Mesenchymal stem cell (in vitro differentiated cells and primary cell): Measurements from ENCODE around the gene SRC.

Experiments used
- DNase-seq: peaks from one replicate; pipeline ENCODE4 v3.0.0-alpha.2; 2013
- H2AFZ ChIP-seq: one replicate; pipeline ENCODE4 v1.6.1; 2013; ENCODE audit warnings: low read depth, mild to moderate bottlenecking, control low read depth, inconsistent platforms, low read length, moderate library complexity
- H2AK5ac ChIP-seq: 2 replicates; pipeline ENCODE4 v1.6.1; 2013; ENCODE audit warnings: low read length, moderate library complexity, mild to moderate bottlenecking, inconsistent platforms; ENCODE audit not compliant: severe bottlenecking
- H2BK120ac ChIP-seq: one replicate; pipeline ENCODE4 v1.6.1; 2013; ENCODE audit warnings: low read depth, mild to moderate bottlenecking, inconsistent platforms, low read length, moderate library complexity
- H2BK12ac ChIP-seq, 2 experiments: one replicate each; pipeline ENCODE4 v1.6.1; 2013; ENCODE audit warnings: inconsistent platforms in 2 of 2, low read length in 2 of 2, mild to moderate bottlenecking in 2 of 2, moderate library complexity in 2 of 2, control low read depth in 1 of 2
- H2BK15ac ChIP-seq: one replicate; pipeline ENCODE4 v1.6.1; 2013; ENCODE audit warnings: mild to moderate bottlenecking, low read depth, inconsistent platforms; ENCODE audit not compliant: poor library complexity, severe bottlenecking
- H2BK5ac ChIP-seq: 2 replicates; pipeline ENCODE4 v1.6.1; 2013; ENCODE audit warnings: low read depth, mild to moderate bottlenecking, low read length, control low read depth, inconsistent platforms; ENCODE audit not compliant: poor library complexity, severe bottlenecking
- H3K14ac ChIP-seq, 2 experiments: one replicate each; pipeline ENCODE4 v1.6.1; 2013; ENCODE audit warnings: inconsistent platforms in 2 of 2, low read length in 2 of 2, control low read depth in 1 of 2, mild to moderate bottlenecking in 1 of 2, moderate library complexity in 1 of 2
- H3K18ac ChIP-seq, 2 experiments: one replicate each; pipeline ENCODE4 v1.6.1; 2013; ENCODE audit warnings: inconsistent platforms in 2 of 2, low read length in 2 of 2, control low read depth in 1 of 2, low read depth in 1 of 2, mild to moderate bottlenecking in 1 of 2
- H3K23ac ChIP-seq, 2 experiments: one replicate each; pipeline ENCODE4 v1.6.1; 2013; ENCODE audit warnings: inconsistent platforms in 2 of 2, low read length in 2 of 2, mild to moderate bottlenecking in 2 of 2, moderate library complexity in 2 of 2, control low read depth in 1 of 2
- H3K27ac ChIP-seq: 2 replicates; pipeline ENCODE4 v1.5.1; 2013; ENCODE audit warnings: mild to moderate bottlenecking, moderate library complexity, low read length, control low read depth, inconsistent platforms; ENCODE audit not compliant: poor library complexity, severe bottlenecking
- H3K27me3 ChIP-seq, 2 experiments: 2 replicates each; pipeline versions ENCODE4 v1.6.1 to v1.7.0; 2013; ENCODE audit warnings: low read length in 2 of 2, mild to moderate bottlenecking in 2 of 2, moderate library complexity in 2 of 2, control low read depth in 1 of 2, inconsistent platforms in 1 of 2; ENCODE audit not compliant: control insufficient read depth in 1 of 2, insufficient read depth in 1 of 2
- H3K36me3 ChIP-seq, 2 experiments: 2 replicates each; pipeline versions ENCODE4 v1.6.1 to v1.7.0; 2013; ENCODE audit warnings: low read length in 2 of 2, control low read depth in 1 of 2, inconsistent platforms in 1 of 2, low read depth in 1 of 2, mild to moderate bottlenecking in 1 of 2; ENCODE audit not compliant: insufficient read depth in 2 of 2, control insufficient read depth in 1 of 2
- H3K4ac ChIP-seq, 2 experiments: one replicate each; pipeline ENCODE4 v1.6.1; 2013; ENCODE audit warnings: inconsistent platforms in 2 of 2, low read length in 2 of 2, mild to moderate bottlenecking in 2 of 2, moderate library complexity in 2 of 2, control low read depth in 1 of 2, low read depth in 1 of 2
- H3K4me1 ChIP-seq: 2 replicates; pipeline ENCODE4 v1.6.1; 2013; ENCODE audit warnings: low read depth, low read length, control low read depth; ENCODE audit not compliant: control insufficient read depth, insufficient read depth
- H3K4me2 ChIP-seq: 2 replicates; pipeline ENCODE4 v1.6.1; 2013; ENCODE audit warnings: low read length, mild to moderate bottlenecking, inconsistent platforms; ENCODE audit not compliant: poor library complexity, severe bottlenecking
- H3K4me3 ChIP-seq, 2 experiments: 2 replicates each; pipeline versions ENCODE4 v1.5.1 to v1.7.0; 2013; ENCODE audit warnings: low read length in 2 of 2, mild to moderate bottlenecking in 2 of 2, control low read depth in 1 of 2, low read depth in 1 of 2; ENCODE audit not compliant: insufficient read depth in 1 of 2
- H3K79me1 ChIP-seq: replicated peaks from 2 replicates; pipeline ENCODE4 v1.6.1; 2013; ENCODE audit warnings: mild to moderate bottlenecking, control low read depth, low read length, inconsistent platforms; ENCODE audit not compliant: poor library complexity, severe bottlenecking
- H3K9ac ChIP-seq: 2 replicates; pipeline ENCODE4 v1.7.0; 2013; ENCODE audit warnings: mild to moderate bottlenecking, low read length, moderate library complexity
- H3K9me3 ChIP-seq: 2 replicates; pipeline ENCODE4 v1.7.0; 2013; ENCODE audit warnings: mild to moderate bottlenecking, low read length; ENCODE audit not compliant: control insufficient read depth
- H4K8ac ChIP-seq: one replicate; pipeline ENCODE4 v1.6.1; 2013; ENCODE audit warnings: inconsistent platforms, mild to moderate bottlenecking, low read length, moderate library complexity
- H4K91ac ChIP-seq: one replicate; pipeline ENCODE4 v1.6.1; 2013; ENCODE audit warnings: mild to moderate bottlenecking, low read length, inconsistent platforms
- WGBS: methylation state at CpG from one replicate; pipeline ENCODE4 v1.1.7; 2013; ENCODE audit warnings: mixed read lengths; 5-methylcytosine and 5-hydroxymethylcytosine counted together

The SRC gene

DNA sequence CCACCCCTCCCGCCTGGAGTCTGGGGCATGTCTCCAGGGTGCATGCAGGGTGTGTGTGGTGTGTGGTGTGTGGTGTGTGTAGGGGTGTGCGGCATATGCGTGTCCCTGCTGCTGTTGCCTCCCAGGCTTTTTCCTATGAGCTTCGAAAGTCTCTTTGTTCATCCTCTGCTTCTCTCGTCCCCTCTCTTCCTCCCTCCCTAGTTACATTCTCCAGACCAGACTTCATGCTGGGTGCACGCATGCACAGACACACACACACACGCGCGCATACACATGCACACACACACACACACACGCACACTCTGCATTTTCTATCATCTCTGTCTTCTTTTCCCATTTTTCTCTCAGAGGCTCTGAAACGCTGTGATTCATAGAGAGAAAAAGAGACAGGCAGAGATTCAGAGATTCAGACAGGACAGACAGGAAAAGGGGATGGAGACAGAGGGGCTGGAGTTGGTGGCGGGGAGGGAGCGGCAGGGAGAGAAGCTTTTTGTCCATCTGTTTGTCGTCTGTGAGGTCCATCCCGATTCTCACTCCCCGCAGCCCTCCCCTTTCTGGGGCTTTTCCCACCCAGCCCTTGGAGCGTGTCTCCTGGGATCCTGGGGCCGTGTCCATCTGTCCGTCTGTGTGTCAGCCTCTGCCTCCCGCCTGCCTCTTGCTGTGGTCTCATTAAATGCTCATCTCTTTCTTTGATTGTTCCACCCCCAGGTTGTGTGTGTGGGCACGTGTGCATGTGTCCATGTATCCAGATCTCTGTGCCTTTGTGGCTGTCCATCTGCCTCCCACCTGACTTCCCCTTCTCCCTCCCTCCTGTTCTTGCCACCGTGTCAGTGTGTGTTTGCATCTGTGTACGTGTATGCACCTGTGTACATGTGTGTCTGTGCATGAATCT lies 62.6 kb downstream of the SRC start:
- Histone ChIP-seq H2BK120ac (no peak overlapping the region), H3K36me3 (peaks cover 9 to 17% of the 10 kb centered on the region in 2 experiments), H2AFZ (no peak overlapping the region), H3K9ac (no peak overlapping the region), H3K18ac (no peak overlapping the region), H3K27me3 (peaks cover 52 to 59% of the 10 kb centered on the region in 2 experiments), H3K27ac (no peak overlapping the region), H2BK15ac (no peak overlapping the region), H3K23ac (no peak overlapping the region), H3K4ac (no peak overlapping the region), H2BK5ac (no peak overlapping the region), H2AK5ac (no peak overlapping the region), H4K91ac (no peak overlapping the region), H3K4me3 (peak overlapping the region; percentile 8 to 27), H3K79me1 (no peaks in the 10 kb centered on the region), H3K9me3 (no peaks in the 10 kb centered on the region), H3K4me2 (no peak overlapping the region), H4K8ac (no peak overlapping the region), H2BK12ac (no peak overlapping the region), H3K14ac (peak overlapping the region in 1 of 2 experiments; percentile 5), H3K4me1 (peaks cover 16% of the 10 kb centered on the region)
- WGBS, result 46% methylated on average over 18 of the region's 23 CpGs
- DNase-seq, result peak; percentile 20

DNA sequence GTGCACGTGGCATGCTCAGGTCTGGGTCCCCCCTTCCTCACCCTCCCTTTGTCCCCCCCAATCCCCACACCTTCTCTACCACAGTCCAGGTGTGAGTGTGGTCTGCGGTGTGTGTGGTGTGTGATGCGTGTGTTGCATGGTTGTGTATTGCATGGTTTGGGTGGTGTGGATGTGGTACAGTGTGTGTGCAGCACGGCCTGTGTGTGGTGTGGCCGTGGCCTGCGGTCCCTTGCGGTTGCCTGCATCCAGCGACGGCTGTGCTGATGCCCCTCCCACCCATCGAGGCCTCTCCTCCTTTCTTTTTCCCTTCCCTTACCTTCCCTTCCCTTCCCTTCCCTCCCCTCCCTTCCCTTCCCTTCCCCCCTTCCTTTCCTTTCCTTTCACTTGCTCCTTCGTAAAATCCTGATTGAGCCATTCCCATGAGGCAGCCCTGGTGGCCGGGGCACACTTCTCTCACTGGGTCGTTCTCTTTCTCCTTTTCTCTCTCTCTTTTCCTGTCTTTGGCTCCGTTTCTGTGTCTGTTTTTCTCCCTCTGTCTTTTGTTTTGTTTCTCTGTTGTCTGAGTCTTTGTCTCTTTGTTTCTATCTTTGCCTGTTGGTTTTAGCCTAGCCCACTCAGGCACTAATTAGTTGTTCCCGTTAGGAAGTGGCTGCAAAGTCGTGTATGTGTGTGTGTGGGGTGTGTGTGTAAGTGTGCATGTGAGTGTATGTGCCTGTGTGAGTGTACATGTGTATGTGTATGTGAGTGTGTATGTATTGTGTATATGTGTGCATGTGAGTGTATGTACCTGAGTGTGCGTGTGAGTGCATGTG lies 65.7 kb downstream of the SRC start:
- H2BK12ac ChIP-seq, result no peak overlapping the region
- peak overlapping the region in 1 of 2 experiments; percentile 52 for H3K18ac ChIP-seq
- WGBS, result 29% methylated on average over 7 of the region's 17 CpGs
- no peak overlapping the region for H2BK5ac ChIP-seq
- no peak for DNase-seq
- H3K79me1 ChIP-seq, result no peaks in the 10 kb centered on the region
- H3K4me1 ChIP-seq, result peaks cover 10% of the 10 kb centered on the region
- H3K23ac ChIP-seq, result no peak overlapping the region
- no peaks in the 10 kb centered on the region for H3K36me3 ChIP-seq
- no peak overlapping the region for H3K4me2 ChIP-seq
- peak overlapping the region; percentile 0 for H2AFZ ChIP-seq
- H2AK5ac ChIP-seq, result no peak overlapping the region
- H4K91ac ChIP-seq, result no peak overlapping the region
- H2BK120ac ChIP-seq, result no peak overlapping the region
- H2BK15ac ChIP-seq, result no peak overlapping the region
- H4K8ac ChIP-seq, result no peak overlapping the region
- H3K4me3 ChIP-seq, result peak overlapping the region in 1 of 2 experiments; percentile 83
- no peak overlapping the region for H3K27ac ChIP-seq
- peak overlapping the region; percentile 49 for H3K9ac ChIP-seq
- H3K27me3 ChIP-seq, result peaks cover 79 to 89% of the 10 kb centered on the region in 2 experiments
- no peaks in the 10 kb centered on the region for H3K9me3 ChIP-seq
- no peak overlapping the region for H3K4ac ChIP-seq
- peak overlapping the region in 1 of 2 experiments; percentile 36 for H3K14ac ChIP-seq

DNA sequence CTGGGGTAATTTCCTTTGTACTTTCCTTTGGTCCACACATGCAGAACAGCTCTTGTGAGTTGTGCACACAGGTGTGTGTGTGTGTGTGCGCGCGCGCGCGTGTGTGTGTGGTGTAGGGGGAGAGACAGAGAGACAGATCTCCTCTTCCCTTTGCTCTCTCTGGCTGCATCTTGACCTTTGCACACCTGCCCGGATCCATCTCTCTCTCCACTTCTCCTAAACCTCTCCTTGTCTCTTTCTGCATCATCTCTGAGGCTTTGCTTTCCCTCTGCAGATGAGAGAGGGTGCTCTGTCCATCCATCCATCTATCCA lies 67.0 kb downstream of the SRC start:
- Histone ChIP-seq H3K79me1 (no peaks in the 10 kb centered on the region), H2AFZ (no peak overlapping the region), H3K23ac (no peak overlapping the region), H4K8ac (no peak overlapping the region), H3K14ac (no peak overlapping the region), H2AK5ac (no peak overlapping the region), H3K9ac (no peak overlapping the region), H3K36me3 (no peaks in the 10 kb centered on the region), H3K4me2 (no peak overlapping the region), H3K18ac (no peak overlapping the region), H3K4ac (no peak overlapping the region), H2BK12ac (no peak overlapping the region), H3K4me3 (no peak overlapping the region), H3K4me1 (peaks cover 9% of the 10 kb centered on the region), H3K9me3 (no peaks in the 10 kb centered on the region), H3K27me3 (peaks cover 85 to 96% of the 10 kb centered on the region in 2 experiments), H2BK120ac (no peak overlapping the region), H2BK5ac (no peak overlapping the region), H3K27ac (no peak overlapping the region), H4K91ac (no peak overlapping the region), H2BK15ac (no peak overlapping the region)
- no peak for DNase-seq
- WGBS, result 88% methylated on average over 1 of the region's 7 CpGs

DNA sequence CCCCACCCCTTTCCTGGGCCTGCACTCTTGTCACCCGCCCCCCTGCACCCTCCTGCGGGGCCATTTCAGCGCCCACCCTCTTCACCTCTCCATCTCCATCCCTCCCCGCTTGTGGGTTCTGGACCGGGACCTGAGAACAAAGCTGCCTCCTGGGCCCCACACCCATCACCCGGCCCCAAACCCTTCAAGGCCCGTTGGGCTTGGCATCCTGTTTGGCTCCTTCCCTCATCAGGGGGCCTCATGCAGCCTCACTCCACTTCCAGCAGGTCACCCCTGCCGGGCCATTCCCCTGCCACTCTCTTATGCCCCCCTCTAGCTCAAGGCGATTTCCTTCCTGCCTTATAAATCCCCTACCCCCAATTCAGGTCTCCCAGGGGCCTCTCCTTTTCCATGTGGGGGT lies 67.4 kb downstream of the SRC start:
- Histone ChIP-seq H3K14ac (no peak overlapping the region), H4K8ac (no peak overlapping the region), H2BK12ac (no peak overlapping the region), H3K79me1 (no peaks in the 10 kb centered on the region), H2BK120ac (no peak overlapping the region), H3K4me2 (no peak overlapping the region), H4K91ac (no peak overlapping the region), H3K36me3 (no peaks in the 10 kb centered on the region), H3K18ac (no peak overlapping the region), H2AK5ac (no peak overlapping the region), H3K27ac (no peak overlapping the region), H3K4me1 (peaks cover 11% of the 10 kb centered on the region), H3K4me3 (no peak overlapping the region), H3K4ac (no peak overlapping the region), H2BK5ac (no peak overlapping the region), H2AFZ (no peak overlapping the region), H2BK15ac (no peak overlapping the region), H3K9ac (no peak overlapping the region), H3K27me3 (peaks cover 85 to 96% of the 10 kb centered on the region in 2 experiments), H3K23ac (no peak overlapping the region), H3K9me3 (no peaks in the 10 kb centered on the region)
- no peak for DNase-seq
- WGBS, result 41% methylated on average over 9 of the region's 9 CpGs
